OCI-LY7 (cell line): ENCODE results near the gene STK32A.

Source experiments
- EZH2phosphoT487 ChIP-seq: fragments of 200-600 bp; sonication (generic); IDR thresholded peaks from 2 replicates; pipeline ENCODE4 v1.6.1; 2018; ENCODE audit warnings: low read depth, borderline replicate concordance, mild to moderate bottlenecking, mixed run types, antibody characterized with exemption, low read length, moderate library complexity, mixed read lengths
- TF ChIP-seq, protein P1 (sequence below): fragments of 200-600 bp; sonication (generic); conservative IDR thresholded peaks from 2 replicates; pipeline ENCODE4 v1.5.1; 2014; ENCODE audit warnings: mild to moderate bottlenecking, antibody characterized with exemption, low read length, moderate library complexity, mixed read lengths

DNA sequence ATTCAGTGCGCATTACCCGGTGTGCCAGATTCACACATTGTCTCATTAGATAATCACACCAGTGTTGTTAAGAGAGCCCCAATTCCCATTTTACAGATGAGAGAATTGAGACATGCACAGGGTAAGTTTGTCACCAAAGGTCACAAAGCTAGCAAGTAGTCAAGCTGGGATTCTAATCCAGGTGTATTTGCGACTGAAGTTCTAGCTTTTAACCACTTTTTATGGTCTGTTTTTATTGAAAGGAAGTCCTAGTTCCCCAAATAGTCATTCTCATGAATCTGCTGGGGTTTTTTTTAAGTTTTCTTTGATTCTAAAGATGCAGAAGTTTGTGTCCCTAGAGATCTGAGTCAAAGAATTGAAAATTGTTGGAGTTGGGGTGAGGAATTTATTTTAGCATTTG, 138.5 kb downstream of the STK32A start:
- TF ChIP-seq, protein P1, sequence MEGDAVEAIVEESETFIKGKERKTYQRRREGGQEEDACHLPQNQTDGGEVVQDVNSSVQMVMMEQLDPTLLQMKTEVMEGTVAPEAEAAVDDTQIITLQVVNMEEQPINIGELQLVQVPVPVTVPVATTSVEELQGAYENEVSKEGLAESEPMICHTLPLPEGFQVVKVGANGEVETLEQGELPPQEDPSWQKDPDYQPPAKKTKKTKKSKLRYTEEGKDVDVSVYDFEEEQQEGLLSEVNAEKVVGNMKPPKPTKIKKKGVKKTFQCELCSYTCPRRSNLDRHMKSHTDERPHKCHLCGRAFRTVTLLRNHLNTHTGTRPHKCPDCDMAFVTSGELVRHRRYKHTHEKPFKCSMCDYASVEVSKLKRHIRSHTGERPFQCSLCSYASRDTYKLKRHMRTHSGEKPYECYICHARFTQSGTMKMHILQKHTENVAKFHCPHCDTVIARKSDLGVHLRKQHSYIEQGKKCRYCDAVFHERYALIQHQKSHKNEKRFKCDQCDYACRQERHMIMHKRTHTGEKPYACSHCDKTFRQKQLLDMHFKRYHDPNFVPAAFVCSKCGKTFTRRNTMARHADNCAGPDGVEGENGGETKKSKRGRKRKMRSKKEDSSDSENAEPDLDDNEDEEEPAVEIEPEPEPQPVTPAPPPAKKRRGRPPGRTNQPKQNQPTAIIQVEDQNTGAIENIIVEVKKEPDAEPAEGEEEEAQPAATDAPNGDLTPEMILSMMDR: no peak
- no peak for TF ChIP-seq EZH2phosphoT487
